GM21528 (cell line): ENCODE data around the gene UNC13D.
A peak's percentile ranks its signal among the peaks of the same experiment; 100 is the strongest.
"Not testable (repeated sequence)": the region's sequence is repeated elsewhere in the genome, so short reads cannot be mapped to it uniquely, and the experiment has no call there.

Experiments
- ATAC-seq: cut with Tn5 transposase; IDR thresholded peaks from one replicate; pipeline ENCODE4 v1.9.1; 2021; ENCODE audit warnings: mild to moderate bottlenecking, moderate library complexity; ENCODE audit not compliant: unreplicated experiment, low FRiP score

Gene UNC13D

DNA sequence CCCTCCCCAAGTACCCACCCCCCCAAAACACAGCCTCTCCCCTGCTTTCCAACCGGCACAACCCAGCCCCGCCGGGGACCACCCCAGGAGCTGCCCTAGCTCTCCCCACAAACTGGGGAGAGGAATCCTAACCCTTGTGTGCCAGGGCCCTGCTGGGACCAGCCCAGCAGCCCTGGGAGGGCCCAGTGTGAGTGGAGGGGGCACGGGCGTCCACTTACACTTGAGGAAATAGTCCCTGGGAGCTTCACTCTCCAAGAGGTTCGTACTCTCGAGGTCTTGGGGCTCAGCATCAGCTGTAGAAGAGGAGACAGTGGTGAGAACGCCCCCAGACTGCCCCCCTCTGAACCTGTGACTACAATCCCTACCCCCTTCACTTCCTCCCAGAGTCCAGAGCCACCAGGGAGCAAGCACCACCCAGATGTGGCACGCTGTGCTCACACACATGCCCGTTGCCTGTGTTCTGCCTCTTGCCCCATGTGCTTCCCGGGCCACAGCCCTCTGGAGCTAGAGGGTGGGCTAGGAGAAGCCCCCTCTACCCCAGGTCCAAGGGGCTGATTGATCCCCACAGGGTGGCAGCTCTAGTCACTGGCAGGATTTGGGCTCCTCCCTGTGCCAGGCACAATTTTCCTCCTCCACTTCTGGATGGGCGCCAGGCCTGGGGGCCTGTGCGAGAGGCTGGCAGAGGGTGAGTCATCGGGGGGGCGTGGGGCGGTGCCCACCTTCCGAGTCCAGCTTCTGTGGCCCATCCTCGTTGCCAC lies 31.2 kb upstream of the UNC13D start:
- no peak for ATAC-seq

DNA sequence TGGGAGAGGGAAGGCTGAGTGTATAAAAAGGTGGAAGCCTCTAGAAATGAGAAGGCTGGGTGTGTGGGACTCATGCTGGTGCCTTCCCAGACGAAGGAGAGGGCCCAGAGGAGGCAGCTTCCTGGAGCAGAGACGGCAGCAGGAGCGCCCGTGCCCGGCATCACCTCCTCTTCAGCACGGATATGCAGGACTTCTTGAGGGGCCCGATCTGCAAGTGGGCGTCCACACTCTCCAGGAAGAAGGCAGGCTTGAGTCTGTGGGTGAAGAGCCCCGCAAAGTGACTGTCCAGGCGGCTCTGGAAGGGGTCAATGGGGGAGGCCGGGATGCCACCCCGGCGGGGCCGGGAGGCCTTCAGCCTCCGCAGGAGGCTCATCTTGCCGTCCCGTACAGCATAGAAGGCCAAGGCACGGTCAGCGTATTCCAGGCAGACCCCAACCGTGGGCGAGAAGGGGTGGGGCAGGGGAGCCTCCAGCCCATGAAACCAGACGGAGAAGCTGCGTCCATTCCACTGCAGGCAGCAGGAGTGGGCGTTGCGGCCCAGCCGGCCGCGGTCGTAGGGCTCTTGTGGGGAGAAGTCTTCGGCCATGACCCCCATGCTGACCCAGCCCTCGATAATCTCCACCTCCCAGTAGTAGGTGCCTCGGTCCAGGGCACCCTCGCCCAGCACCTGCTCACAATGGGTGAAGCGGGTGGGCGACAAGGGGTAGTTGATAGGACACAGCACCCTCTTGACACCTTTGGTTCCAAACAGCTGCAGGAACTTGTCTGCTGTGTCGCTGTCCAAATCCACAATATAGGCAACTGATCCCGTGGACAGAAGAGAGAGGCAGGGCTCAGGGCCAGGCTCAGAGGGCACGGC lies 30.3 kb upstream of the UNC13D start:
- ATAC-seq = no peak

DNA sequence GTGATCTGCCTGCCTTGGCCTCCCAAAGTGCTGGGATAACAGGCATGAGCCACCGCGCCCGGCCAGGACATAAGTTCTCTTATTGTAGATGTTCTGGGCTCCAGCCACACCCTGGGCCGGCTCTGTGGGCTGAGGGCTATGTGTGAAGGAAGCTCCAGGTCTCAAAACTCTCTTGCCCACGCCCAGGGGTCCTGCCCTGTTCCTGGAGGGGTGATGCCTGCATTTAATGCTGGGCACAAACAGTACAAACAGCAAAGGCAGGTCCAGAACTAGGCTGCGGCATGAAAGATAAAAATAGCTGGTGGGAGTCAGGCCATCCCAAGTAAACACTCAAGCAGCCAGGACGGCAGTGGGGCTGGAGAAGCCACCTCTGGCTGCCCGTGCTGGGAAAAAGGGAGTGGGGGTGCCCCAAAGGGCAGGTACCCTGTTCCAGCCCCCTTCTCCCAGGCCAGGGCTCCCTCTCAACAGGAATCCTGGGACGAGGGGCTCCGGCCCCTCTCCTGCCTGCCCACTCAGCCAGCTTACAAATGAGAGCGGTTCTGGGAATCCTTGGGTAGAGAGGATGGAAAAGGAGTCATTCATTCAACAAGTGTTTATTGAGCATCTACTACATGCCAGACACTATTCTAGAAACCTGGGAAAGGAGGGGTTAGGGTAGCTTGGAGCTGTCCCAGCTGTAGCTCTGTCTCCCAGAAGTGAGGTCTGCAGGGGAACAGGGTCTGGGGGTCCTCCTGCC lies 29.6 kb upstream of the UNC13D start:
- no peak for ATAC-seq

DNA sequence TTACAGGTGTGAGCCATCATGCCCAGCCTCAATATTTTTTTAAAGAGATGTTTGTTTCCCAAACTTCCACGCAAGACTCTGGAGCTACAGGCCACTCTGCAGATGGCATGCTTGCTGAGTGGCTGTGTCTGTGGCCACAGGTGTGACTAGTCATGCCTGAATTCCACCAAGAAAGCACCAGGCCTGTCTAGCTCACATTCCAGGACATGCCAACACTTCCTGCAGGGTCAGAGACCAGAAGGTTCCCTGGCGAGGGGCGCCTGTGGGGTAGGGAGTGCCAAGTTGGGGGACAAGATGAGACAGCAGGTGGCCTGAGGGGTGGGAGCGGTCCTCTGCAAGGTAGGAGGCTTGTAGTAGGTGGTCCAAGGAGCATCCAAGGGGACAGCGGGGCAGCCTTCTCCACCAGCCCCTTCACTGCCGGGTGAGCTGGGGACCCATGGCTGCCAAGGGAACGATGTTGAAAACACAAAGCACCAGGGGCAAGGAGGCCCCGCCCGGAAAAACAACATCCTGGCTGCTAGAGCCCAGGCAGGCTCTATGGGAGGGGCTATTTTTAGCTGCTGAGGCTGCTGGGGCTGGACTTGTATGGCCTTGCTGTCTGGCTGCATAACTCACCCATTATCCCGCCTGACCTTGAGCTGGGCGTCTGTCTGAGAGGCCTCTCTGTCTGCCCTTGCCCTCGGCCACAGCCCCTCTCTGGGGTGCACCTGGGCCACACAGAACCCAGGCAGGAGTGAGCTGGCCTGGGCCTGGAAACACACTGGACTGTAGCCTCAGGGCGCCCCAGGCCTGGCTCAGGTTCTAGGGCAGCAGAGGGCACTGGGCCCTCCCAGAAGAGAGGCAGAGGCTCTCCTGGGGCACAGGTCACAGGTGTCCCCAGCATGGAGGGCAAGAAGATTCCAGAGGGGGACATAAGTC lies 28.5 kb upstream of the UNC13D start:
- ATAC-seq = no peak

DNA sequence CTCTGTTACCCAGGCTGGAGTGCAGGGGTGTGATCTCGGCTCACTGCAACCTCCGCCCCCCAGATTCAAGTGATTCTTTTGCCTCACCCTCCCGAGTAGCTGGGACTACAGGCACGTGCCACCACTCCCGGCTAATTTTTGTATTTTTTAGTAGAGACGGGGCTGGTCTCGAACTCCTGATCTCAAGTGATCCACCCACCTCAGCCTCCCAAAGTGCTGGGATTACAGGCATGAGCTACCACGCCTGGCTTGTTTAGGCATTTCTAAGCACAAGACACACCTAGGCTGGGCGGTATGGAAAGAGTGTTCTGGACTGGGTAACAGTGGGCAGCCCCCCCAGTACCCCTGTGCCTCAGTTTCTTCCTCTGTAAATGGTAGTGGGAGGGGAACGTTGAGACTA lies 26.0 kb upstream of the UNC13D start:
- ATAC-seq = not testable (repeated sequence)

DNA sequence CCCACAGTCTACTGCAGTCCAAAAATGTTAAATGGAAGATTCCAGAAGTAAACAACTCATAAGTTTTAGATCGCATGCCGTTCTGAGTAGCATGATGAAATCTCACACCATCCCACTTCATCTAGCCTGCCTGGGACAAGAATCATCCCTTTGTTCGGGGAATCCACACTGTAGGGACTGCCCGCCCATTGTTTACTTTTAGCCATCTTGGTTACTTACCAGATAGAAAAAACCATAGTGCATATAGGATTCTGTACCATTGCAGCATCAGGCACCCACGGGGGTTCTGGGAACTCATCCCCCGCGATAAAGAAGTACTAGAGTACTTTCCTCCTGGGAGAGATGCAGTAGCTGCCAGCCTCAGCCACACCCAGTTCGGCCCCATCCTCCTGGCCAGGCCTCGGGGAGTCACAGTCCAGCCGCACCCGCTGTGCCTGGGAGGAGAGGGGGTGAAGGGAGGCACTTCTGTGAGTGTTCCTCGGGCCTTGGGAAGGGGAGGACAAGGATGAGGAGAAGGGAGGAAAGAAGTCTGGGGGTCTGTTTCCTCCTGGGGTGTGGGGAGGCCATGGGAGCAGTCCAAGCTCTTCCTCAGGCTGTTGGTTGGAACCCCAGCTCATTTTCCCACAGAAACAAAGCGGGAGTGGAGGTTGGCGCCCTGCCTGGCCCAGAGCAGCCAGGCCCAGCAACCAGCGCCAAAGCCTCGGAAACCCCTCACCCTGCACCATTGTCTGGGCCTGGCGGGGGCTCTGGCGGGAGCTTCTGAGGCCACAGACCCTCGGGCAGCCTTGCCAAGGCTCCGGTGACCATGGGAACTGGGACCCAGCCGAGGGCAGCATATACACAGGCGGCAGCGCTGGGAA lies 25.3 kb upstream of the UNC13D start:
- ATAC-seq = no peak

DNA sequence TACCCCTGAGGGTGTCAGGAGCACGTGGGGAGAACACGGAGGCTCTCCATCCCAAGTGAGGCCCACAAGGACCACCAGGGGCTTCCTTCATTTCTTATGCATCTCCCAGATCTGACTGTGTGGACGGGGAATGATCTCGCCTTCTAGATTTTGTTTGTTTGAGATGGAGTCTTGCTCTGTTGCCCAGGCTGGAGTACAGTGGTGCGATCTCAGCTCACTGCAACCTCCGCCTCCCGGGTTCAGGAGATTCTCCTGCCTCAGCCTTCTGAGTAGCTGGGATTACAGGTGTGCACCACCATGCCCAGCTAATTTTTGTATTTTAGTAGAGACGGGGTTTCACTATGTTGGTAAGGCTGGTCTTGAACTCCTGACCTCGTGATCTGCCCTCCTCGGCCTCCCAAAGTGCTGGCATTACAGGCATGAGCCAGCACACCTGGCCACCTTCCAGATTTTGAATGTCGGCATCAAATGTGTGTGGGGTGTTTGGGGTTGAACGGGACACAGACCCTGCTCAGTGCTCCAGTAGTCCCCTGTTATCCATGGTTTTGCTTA lies 24.6 kb upstream of the UNC13D start:
- ATAC-seq = not testable (repeated sequence)

DNA sequence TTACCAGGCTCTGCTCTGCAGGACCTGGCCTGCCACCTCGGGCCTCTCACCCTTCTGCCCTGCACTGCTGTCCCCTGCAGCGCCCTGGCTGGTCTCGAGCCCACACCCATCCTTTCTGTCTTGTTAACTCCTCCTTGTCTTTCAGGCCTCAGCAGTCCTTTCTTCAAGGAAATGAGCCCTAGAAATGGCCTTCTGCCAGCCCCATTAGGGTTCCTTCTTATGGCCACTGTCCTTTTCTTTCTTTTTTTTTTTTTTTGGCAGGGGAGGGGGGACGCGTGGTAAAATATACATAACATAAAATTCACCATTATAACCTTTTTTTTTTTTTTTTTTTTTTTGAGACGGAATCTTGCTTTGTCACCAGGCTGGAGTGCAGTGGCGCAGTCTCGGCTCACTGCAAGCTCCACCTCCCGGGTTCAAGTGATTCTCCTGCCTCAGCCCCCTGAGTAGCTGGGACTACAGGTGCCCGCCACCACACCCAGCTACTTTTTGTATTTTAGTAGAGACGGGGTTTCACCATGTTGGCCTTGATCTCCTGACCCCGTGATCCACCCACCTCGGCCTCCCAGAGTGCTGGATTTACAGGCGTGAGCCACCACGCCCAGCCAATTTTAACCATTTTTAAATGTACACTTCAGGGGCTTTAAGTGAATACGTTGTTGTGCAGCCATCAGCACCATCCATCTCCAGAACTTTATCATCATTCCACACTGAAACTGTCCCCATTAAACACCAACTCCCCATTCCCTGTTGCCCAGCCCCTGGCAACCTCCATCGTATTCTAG lies 21.4 kb upstream of the UNC13D start:
- ATAC-seq = not testable (repeated sequence)

DNA sequence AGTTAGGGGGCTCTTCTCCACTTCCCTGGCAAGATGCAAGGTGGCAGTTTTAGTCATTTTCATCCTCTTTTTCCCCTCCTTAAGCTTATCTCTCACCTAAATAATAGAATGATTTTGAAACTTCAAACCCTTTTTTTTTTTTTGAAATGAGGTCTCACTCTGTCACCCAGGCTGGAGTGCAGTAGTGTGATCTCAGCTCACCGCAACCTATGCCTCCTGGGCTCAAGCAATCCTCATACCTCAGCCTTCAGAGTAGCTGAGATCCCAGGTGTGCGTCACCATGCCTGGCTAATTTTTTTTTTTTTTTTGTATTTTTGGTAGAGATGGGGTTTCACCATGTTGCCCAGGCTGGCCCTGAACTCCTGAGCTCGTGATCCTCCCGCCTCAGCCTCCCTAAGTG lies 20.7 kb upstream of the UNC13D start:
- ATAC-seq = peak; percentile 3

DNA sequence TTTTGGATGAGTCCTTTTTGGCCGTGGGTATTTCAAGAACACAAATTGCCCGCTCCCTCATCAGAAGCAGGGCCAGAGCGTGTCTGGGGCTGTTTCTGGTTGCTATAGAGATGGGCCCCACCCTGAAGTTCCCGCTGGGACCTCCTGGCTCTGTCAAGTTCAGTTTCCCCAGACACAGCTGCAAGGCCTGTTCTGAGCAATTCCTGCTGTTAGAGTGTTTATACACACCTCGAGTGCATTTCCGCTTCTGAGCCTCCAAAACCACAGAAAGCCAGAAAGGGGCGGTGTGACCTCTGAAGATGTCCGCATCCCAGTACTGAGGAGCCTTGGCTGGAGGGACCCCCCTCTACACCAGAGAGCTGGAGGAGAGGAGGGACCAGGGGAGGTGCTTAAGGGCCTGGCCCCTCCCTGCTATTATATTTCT lies 20.3 kb upstream of the UNC13D start:
- ATAC-seq = peak; percentile 78

DNA sequence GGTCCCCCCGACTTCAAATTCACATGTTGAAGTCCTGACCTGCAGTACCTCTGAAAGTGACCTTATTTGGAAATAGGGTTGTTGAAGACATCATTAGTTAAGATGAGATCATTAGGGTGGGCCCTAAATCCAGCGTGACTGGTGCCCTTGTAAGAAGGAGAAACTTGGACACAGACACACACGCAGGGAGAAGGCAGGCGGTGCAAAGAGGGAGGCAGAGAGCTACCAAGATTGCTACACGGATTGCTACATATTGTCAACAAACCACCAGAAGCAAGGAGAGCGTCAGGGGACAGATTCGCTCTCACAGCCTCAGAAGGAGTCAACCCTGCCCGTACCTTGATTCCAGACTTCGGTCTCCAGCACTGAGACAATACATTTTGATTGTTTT lies 17.7 kb upstream of the UNC13D start:
- ATAC-seq = no peak

DNA sequence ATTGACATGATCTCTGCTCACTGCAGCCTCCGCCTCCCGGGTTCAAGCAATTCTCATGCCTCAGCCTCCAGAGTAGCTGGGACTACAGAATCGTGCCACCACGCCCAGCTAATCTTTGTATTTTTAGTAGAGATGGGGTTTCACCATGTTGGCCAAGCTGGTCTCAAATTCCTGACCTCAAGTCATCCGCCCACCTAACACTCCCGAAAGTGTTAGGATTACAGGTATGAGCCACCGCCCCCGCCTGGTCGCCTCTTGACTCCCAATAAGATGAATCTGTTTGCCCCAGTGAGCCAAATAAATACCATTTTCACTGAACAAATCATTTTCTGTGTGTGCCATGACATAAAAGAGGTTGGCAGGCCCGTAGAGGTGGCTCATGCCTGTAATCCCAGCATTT lies 15.2 kb upstream of the UNC13D start:
- ATAC-seq = not testable (repeated sequence)

DNA sequence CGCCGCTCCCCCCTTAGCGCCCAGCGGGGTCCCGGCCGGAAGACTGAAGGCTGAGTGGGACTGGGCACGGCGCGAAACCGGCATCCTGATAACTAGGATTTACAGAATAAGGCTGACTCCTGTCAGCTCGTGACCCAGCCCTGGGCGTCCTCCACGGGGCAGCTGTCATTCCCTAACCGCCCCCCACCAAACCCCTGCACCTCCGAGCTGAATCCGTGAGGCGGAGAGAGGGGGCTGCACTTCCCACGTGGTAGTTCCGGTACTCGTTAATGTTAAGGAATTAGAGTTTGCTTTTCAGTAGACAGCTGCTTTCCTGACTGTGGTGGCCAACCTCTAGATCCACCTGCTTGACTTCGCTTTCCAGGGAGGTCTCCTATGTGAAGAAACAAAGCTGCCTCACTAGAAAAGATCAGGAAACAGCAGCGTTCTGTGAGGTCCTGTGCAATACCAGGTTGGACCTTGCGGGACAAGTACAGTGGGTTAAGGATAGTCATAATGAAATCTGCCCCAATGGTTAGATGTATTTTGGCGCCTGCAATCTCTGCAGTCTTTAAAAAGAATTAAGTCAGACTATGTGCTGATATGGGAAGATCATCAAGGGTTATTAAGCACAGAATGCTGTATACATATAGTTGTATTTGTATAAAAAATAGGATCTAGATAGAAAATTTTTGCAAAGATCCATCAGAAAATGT lies 12.0 kb upstream of the UNC13D start:
- ATAC-seq = peak; percentile 5

DNA sequence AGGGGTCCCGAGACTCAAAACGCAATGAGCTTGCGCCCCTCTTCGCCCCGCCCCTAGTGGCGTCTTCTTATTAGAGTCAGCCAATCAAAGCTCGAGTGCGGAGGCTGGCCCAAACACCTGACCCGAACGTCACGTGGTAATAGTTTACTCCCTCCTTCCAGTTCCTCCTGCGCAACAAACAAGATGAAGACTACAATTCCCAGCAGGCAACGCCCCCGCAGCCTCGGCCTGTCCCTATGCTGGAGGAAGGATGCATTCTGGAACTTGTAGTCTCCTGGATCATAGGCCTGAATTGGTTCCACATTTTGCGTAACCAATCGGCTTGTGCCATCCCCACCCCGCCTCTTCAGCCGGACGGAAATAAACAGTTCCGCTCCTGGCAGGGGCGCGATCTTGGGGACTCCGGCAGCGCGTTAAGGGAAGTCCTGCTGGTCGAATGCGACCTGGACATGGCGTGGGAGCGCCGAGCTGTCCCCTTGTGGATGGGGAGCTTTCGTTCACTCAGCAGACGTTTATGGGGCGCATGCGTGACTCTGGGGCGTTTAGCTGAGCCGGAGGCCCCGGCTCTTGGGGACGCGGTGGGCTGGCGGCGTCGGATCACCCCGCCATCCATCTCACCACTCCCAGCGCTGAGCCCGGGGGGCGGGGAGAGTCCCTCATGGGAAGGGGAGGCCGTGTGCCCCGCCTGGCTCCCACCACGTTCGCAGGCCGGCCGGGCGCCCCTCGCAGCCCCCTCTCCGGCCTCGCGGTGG lies 11.3 kb upstream of the UNC13D start, which contains the start of gene WBP2:
Gene WBP2, minus strand, starts transcription at position 26 of the 752 bp plus-strand sequence. CDS start 38 bp downstream, outside the sequence.
- peak; percentile 90 for ATAC-seq

DNA sequence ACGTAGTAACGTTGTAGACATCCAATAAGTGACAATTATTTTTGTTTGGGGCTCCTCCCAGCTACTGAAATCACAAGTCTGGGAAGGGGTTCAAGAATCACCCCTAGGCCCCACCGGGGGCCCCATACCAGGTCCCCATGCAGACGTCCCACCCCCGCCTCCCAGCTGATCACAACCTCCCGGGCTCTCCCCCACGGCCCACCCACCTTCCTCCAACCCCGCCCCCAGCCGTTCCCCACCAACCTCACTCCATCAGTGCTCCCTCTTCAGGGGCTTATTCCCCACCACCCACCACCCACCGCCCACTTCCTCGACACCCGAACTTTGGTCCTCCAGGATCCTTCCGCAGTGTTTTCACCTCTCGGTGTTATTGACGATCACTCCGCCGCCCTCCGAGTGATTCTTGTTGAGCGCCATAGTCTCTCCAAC lies 10.7 kb upstream of the UNC13D start:
- ATAC-seq = no peak

DNA sequence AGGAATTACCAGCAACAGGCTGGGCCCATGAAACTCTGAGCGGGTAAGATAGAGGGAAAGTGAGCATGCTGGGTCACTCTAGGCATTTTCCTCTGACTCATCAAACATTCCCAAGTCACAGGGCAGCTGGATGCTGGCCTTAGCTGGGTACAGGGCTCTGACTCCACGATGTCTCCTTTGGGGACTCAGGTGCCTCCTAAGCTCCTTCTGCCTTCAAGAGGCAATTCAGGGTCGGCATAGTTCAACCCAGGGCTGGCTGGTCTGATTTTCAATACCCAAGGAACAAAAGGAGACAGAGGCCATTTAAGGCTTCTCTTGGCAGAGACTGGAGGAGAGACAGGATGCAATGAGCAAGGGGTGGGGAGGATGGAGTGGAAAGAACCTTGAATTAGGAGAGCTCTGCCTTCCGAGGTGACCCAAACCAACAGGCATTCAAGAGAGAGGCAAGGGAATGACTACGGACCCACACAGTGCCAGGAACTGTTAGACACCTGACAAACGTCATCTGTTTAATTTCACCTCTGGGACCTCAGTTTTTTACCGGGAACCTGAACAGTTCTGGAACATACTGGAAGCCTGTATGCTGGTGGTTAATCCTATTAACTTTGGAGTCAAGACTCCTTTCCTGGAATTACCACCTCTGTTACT lies 10.0 kb upstream of the UNC13D start:
- no peak for ATAC-seq
